ENCODE results near the gene SARDH. TPM values are rescaled to one million over a fixed set of nuclear protein-coding genes. Genes with fewer than 3 reads are reported as not detected.

SARDH gene, protein sequence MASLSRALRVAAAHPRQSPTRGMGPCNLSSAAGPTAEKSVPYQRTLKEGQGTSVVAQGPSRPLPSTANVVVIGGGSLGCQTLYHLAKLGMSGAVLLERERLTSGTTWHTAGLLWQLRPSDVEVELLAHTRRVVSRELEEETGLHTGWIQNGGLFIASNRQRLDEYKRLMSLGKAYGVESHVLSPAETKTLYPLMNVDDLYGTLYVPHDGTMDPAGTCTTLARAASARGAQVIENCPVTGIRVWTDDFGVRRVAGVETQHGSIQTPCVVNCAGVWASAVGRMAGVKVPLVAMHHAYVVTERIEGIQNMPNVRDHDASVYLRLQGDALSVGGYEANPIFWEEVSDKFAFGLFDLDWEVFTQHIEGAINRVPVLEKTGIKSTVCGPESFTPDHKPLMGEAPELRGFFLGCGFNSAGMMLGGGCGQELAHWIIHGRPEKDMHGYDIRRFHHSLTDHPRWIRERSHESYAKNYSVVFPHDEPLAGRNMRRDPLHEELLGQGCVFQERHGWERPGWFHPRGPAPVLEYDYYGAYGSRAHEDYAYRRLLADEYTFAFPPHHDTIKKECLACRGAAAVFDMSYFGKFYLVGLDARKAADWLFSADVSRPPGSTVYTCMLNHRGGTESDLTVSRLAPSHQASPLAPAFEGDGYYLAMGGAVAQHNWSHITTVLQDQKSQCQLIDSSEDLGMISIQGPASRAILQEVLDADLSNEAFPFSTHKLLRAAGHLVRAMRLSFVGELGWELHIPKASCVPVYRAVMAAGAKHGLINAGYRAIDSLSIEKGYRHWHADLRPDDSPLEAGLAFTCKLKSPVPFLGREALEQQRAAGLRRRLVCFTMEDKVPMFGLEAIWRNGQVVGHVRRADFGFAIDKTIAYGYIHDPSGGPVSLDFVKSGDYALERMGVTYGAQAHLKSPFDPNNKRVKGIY
- total RNA-seq, result 10 to 100 TPM; 20.2 to 61.0 TPM

DNA sequence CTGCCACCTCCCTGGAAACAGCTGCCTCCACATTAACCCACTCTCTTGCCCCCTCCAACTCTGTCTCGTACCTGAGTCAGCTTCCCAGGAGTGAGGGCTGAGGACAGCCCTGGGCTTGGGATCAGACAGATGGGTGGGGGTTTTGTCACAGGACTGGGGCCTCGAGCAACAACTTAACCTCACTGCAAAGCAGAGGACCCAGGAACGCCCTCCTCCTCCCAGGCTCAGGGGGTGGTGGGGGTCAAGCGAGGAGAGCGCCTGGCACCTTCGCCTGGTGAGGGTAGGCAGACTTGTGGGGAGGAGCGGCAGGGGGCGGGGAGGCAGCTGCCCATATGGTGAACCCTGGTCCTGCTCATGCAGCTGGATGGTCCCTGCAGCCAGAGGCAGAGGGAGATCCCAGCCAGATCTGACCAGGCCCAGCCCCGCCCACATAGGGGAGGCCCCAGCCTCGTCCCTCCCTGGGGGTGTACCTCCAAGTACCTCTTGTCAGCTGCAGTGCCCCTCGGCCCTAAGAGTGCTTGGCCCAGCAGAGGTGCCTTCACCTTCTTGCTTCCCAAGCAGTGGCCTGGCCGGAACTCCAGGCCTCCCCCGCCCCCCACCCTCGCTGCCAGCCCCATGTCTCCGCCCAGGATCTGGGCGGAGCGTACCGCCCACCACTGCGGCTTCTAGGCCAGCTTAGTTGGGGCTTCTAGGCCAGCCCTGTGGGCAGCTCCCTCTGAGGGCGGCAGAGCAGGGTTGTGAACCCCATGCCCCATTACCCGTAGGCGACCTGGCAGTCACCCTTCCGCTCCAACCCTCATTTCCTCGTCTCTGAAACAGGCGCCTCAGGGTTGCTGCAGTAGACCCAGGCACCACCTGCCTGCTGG, at the start of gene SARDH:
TSS of gene SARDH (minus strand) at position 579 of the 866 bp plus-strand sequence. CDS start 4,179 bp downstream, outside the sequence.
- H3K9me3 ChIP-seq, result no peaks in the 10 kb centered on the region
- H3K36me3 ChIP-seq (replicated peaks in 1 of 2; ENCODE audit: insufficient read depth in 1 of 2, low read depth in 2 of 2), result no peaks in the 10 kb centered on the region
- H3K4me3 ChIP-seq, result peak within 1 kb of the TSS; percentile 0 to 34
- peaks cover 30% of the 10 kb centered on the region for H3K4me1 ChIP-seq
- TF ChIP-seq, protein P1, sequence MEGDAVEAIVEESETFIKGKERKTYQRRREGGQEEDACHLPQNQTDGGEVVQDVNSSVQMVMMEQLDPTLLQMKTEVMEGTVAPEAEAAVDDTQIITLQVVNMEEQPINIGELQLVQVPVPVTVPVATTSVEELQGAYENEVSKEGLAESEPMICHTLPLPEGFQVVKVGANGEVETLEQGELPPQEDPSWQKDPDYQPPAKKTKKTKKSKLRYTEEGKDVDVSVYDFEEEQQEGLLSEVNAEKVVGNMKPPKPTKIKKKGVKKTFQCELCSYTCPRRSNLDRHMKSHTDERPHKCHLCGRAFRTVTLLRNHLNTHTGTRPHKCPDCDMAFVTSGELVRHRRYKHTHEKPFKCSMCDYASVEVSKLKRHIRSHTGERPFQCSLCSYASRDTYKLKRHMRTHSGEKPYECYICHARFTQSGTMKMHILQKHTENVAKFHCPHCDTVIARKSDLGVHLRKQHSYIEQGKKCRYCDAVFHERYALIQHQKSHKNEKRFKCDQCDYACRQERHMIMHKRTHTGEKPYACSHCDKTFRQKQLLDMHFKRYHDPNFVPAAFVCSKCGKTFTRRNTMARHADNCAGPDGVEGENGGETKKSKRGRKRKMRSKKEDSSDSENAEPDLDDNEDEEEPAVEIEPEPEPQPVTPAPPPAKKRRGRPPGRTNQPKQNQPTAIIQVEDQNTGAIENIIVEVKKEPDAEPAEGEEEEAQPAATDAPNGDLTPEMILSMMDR (IDR thresholded peaks at IDR 0.05), result no peak
- TF ChIP-seq POLR2A (IDR thresholded peaks at IDR 0.05), result peak; percentile 23 to 66 (median 66)
- DNase-seq (peak; percentile 69 to 82 (median 75)), ATAC-seq (peak; percentile 73)
- WGBS, 2 donors, result 17 to 27% methylated on average over 4 to 23 of the region's 25 CpGs
- H3K27ac ChIP-seq, result peak within 1 kb of the TSS; percentile 12 to 83 (median 67)
- intact Hi-C loops (cut with DNase I), result no loop called here
- H3K27me3 ChIP-seq, result no peaks in the 10 kb centered on the region

DNA sequence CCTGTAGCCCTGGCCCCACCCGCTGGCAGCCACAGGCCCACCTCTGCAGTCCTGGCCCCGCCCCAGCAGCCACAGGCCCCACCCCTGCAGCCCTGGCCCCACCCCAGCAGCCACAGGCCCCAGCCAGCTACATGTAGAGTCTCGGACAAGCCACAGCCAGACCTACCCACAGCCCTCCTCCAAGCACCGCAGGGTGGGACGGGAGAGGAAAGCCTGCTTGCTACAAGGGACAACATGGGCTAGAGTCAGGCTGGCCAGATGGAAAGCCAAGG, 49.5 kb upstream of the SARDH start:
- DNase-seq, result no peak
- Histone ChIP-seq H3K9me3 (no peaks in the 10 kb centered on the region), H3K36me3 (replicated peaks in 1 of 2; ENCODE audit: insufficient read depth in 1 of 2, low read depth in 2 of 2) (peaks cover 0 to 31% of the 10 kb centered on the region in 2 donors), H3K27me3 (no peaks in the 10 kb centered on the region), H3K4me1 (peaks cover 1% of the 10 kb centered on the region), H3K4me3 (no peak overlapping the region), H3K27ac (no peak overlapping the region)
- WGBS, 2 donors, result 72% methylated on average over 2 of the region's 5 CpGs; no CpG with 5 or more reads in 1 of the 2 donors
- TF ChIP-seq, protein P1 (IDR thresholded peaks at IDR 0.05), result no peak
- no peak for TF ChIP-seq POLR2A (IDR thresholded peaks at IDR 0.05)
- no peak for ATAC-seq
- intact Hi-C loops (cut with DNase I), result no loop called here

DNA sequence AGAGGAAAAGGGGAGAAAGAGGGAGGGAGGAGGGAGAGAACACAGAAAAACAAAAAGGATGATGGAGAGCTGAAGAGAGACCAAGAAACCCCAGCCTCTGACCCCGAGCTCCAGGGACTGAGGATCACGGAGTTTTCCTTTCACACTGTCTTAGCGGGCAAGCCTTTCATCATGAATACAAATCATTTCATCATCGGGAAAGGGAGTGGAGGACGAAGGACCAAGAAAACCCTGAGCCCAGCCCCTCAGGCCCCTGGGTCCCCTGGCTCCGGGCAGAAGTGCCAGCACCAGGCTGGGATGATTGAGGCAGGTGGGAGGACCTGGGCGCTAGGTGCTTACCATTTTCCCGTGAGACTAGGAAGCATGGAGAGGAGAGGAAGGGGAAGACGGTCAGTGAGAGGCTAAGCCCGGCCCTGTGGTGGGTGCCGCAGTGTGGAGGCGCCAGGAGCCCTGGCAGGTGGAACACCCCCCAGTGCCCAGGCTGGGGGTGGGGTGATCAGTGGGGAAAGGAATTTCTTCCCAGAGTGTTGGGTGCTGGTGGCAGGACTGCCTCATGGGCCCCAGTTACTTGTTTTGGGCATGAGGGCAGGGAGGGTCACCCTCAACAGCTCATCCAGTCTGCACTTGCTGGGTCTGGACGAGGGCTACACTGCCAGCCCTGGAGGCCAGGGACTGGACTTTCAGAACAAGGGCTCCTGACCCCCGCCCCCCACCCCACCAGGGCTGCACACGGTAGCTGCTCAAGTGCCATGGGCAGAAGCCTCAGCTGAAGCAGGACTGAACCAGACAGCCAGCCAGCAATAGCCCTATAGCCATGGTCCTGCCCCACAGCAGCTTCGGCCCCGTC, 49.0 kb upstream of the SARDH start:
- ATAC-seq (no peak), DNase-seq (no peak)
- TF ChIP-seq, protein P1 (IDR thresholded peaks at IDR 0.05), result no peak
- TF ChIP-seq POLR2A (IDR thresholded peaks at IDR 0.05), result no peak
- 76 to 88% methylated on average over 13 to 17 of the region's 17 CpGs for WGBS, 2 donors
- Histone ChIP-seq H3K4me1 (peaks cover 3% of the 10 kb centered on the region), H3K4me3 (no peak overlapping the region), H3K36me3 (replicated peaks in 1 of 2; ENCODE audit: insufficient read depth in 1 of 2, low read depth in 2 of 2) (peaks cover 0 to 31% of the 10 kb centered on the region in 2 donors), H3K27ac (no peak overlapping the region), H3K9me3 (no peaks in the 10 kb centered on the region), H3K27me3 (no peaks in the 10 kb centered on the region)
- intact Hi-C loops (cut with DNase I), result no loop called here

DNA sequence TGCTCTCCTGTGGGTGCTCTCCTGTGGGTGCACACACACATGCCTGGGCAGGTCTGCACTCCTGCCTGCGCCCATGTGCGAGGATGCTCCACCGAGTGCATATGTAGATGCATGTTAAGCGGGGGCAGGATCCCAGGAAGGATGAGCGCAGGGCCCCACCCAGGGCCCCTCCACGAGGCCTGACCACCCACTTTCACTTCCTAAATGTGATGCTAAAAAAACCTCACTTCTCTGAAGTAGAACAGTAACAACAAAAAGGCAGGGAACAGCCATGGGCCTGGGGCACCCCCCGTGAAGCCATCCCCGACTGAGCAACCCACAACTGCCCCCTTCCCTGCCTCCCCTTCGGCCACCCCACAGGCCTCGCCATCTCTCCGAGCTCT, 48.2 kb upstream of the SARDH start:
- DNase-seq, result no peak
- WGBS, 2 donors, result 78 to 84% methylated on average over 10 to 11 of the region's 11 CpGs

More for the DNA sequence above, 48.2 kb upstream of the SARDH start:
- no peaks in the 10 kb centered on the region for H3K9me3 ChIP-seq
- TF ChIP-seq, protein P1 (IDR thresholded peaks at IDR 0.05), result no peak
- TF ChIP-seq POLR2A (IDR thresholded peaks at IDR 0.05), result no peak
- peaks cover 3% of the 10 kb centered on the region for H3K4me1 ChIP-seq
- peaks cover 0 to 25% of the 10 kb centered on the region in 2 donors for H3K36me3 ChIP-seq (replicated peaks in 1 of 2; ENCODE audit: insufficient read depth in 1 of 2, low read depth in 2 of 2)
- no peak overlapping the region for H3K4me3 ChIP-seq
- intact Hi-C loops (cut with DNase I), result no loop called here
- no peak for ATAC-seq
- no peaks in the 10 kb centered on the region for H3K27me3 ChIP-seq
- H3K27ac ChIP-seq, result no peak overlapping the region
